22Rv1 (cell line): ENCODE data around the gene SRSF11.

Source experiments
- CTCF ChIP-seq: fragments of 450-650 bp; IDR thresholded peaks from 2 replicates; pipeline ENCODE4 v1.5.1; 2017; ENCODE audit warnings: mild to moderate bottlenecking
- ZFX ChIP-seq: fragments of 450-650 bp; IDR thresholded peaks from 2 replicates; pipeline ENCODE4 v1.6.1; 2017; ENCODE audit warnings: antibody characterized with exemption, borderline replicate concordance

- TF ChIP-seq CTCF: no peak
- TF ChIP-seq ZFX: no peak
Measured at GRCh38 chr1:70220517-70221237, 503 bp upstream of the SRSF11 start.
